Neural cell (in vitro differentiated cells): Measurements from ENCODE around the gene RCN2.

ENCODE experiments used
- EZH2 ChIP-seq: fragments of 200-600, 300-800 bp; shearing (Covaris generic), sonication (generic); IDR thresholded peaks from 2 replicates; pipeline ENCODE4 v1.6.1; 2014; ENCODE audit warnings: antibody characterized with exemption, low read length, borderline replicate concordance, mild to moderate bottlenecking; ENCODE audit not compliant: insufficient read depth, poor library complexity, severe bottlenecking
- POLR2AphosphoS5 ChIP-seq: IDR thresholded peaks from 2 replicates; pipeline ENCODE4 v1.6.1; 2012
- RAD21 ChIP-seq: fragments of 450-650 bp; conservative IDR thresholded peaks from 2 replicates; pipeline ENCODE4 v1.6.1; 2014; ENCODE audit warnings: antibody characterized with exemption, mild to moderate bottlenecking, moderate library complexity
- TAF1 ChIP-seq: IDR thresholded peaks from 2 replicates; pipeline ENCODE4 v1.6.1; 2012; ENCODE audit warnings: low read depth
- TF ChIP-seq, protein P1 (sequence below): fragments of 450-650 bp; IDR thresholded peaks from 2 replicates; pipeline ENCODE4 v1.5.1; 2014; ENCODE audit warnings: antibody characterized with exemption, mild to moderate bottlenecking, moderate library complexity; ENCODE audit not compliant: poor library complexity, severe bottlenecking

GRCh38 chr15:76973362-76973743 lies 41.8 kb downstream of the RCN2 start:
- TF ChIP-seq, protein P1, sequence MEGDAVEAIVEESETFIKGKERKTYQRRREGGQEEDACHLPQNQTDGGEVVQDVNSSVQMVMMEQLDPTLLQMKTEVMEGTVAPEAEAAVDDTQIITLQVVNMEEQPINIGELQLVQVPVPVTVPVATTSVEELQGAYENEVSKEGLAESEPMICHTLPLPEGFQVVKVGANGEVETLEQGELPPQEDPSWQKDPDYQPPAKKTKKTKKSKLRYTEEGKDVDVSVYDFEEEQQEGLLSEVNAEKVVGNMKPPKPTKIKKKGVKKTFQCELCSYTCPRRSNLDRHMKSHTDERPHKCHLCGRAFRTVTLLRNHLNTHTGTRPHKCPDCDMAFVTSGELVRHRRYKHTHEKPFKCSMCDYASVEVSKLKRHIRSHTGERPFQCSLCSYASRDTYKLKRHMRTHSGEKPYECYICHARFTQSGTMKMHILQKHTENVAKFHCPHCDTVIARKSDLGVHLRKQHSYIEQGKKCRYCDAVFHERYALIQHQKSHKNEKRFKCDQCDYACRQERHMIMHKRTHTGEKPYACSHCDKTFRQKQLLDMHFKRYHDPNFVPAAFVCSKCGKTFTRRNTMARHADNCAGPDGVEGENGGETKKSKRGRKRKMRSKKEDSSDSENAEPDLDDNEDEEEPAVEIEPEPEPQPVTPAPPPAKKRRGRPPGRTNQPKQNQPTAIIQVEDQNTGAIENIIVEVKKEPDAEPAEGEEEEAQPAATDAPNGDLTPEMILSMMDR: peak; percentile 12
- TF ChIP-seq EZH2: no peak
- TF ChIP-seq POLR2AphosphoS5: no peak
- no peak for TF ChIP-seq RAD21
- TF ChIP-seq TAF1: no peak
